ENCODE data around the gene LPIN3.

Gene LPIN3

GRCh38 chr20:41360831-41361756 lies 20.5 kb downstream of the LPIN3 start:
- no peaks in the 10 kb centered on the region for H3K4me1 ChIP-seq (ENCODE audit: low read length)
- H3K9ac ChIP-seq (ENCODE audit: low read length), result no peak overlapping the region
- H3K27ac ChIP-seq (ENCODE audit: low read length), result no peak overlapping the region
- H3K9me3 ChIP-seq (ENCODE audit: insufficient read depth, low read length), result no peaks in the 10 kb centered on the region
- TF ChIP-seq CTCF (IDR thresholded peaks at IDR 0.05; ENCODE audit: low read depth, low read length) (no peak), EZH2phosphoT487 (IDR thresholded peaks at IDR 0.05; ENCODE audit: low read depth) (no peak)
- H3K4me3 ChIP-seq (ENCODE audit: low read length), result no peak overlapping the region
- no peaks in the 10 kb centered on the region for H3K36me3 ChIP-seq (replicated peaks; ENCODE audit: low read depth, low read length)
- H2AFZ ChIP-seq (ENCODE audit: low read depth, low read length), result no peak overlapping the region
- no peaks in the 10 kb centered on the region for H3K79me2 ChIP-seq (ENCODE audit: low read length)
- no peaks in the 10 kb centered on the region for H3K27me3 ChIP-seq (ENCODE audit: low read depth, low read length)
- no peak overlapping the region for H3K4me2 ChIP-seq (ENCODE audit: low read length)
- no peaks in the 10 kb centered on the region for H4K20me1 ChIP-seq (ENCODE audit: insufficient read depth, low read length)

GRCh38 chr20:41361757-41362747 lies 21.4 kb downstream of the LPIN3 start:
- Histone ChIP-seq H2AFZ (ENCODE audit: low read depth, low read length) (no peak overlapping the region), H3K9me3 (ENCODE audit: insufficient read depth, low read length) (no peaks in the 10 kb centered on the region), H3K4me1 (ENCODE audit: low read length) (no peaks in the 10 kb centered on the region), H3K27ac (ENCODE audit: low read length) (no peak overlapping the region), H3K79me2 (ENCODE audit: low read length) (no peaks in the 10 kb centered on the region), H4K20me1 (ENCODE audit: insufficient read depth, low read length) (no peaks in the 10 kb centered on the region), H3K4me3 (ENCODE audit: low read length) (no peak overlapping the region), H3K9ac (ENCODE audit: low read length) (no peak overlapping the region), H3K27me3 (ENCODE audit: low read depth, low read length) (no peaks in the 10 kb centered on the region), H3K36me3 (replicated peaks; ENCODE audit: low read depth, low read length) (no peaks in the 10 kb centered on the region), H3K4me2 (ENCODE audit: low read length) (no peak overlapping the region)
- TF ChIP-seq CTCF (IDR thresholded peaks at IDR 0.05; ENCODE audit: low read depth, low read length) (no peak), EZH2phosphoT487 (IDR thresholded peaks at IDR 0.05; ENCODE audit: low read depth) (no peak)

GRCh38 chr20:41362748-41363140 lies 22.1 kb downstream of the LPIN3 start:
- Histone ChIP-seq H3K79me2 (ENCODE audit: low read length) (no peaks in the 10 kb centered on the region), H3K27ac (ENCODE audit: low read length) (no peak overlapping the region), H4K20me1 (ENCODE audit: insufficient read depth, low read length) (no peaks in the 10 kb centered on the region), H3K27me3 (ENCODE audit: low read depth, low read length) (no peaks in the 10 kb centered on the region), H3K9ac (ENCODE audit: low read length) (no peak overlapping the region), H3K4me2 (ENCODE audit: low read length) (no peak overlapping the region), H3K4me3 (ENCODE audit: low read length) (no peak overlapping the region), H2AFZ (ENCODE audit: low read depth, low read length) (no peak overlapping the region), H3K36me3 (replicated peaks; ENCODE audit: low read depth, low read length) (no peaks in the 10 kb centered on the region), H3K9me3 (ENCODE audit: insufficient read depth, low read length) (no peaks in the 10 kb centered on the region), H3K4me1 (ENCODE audit: low read length) (no peaks in the 10 kb centered on the region)
- TF ChIP-seq CTCF (IDR thresholded peaks at IDR 0.05; ENCODE audit: low read depth, low read length) (no peak), EZH2phosphoT487 (IDR thresholded peaks at IDR 0.05; ENCODE audit: low read depth) (no peak)

- Histone ChIP-seq H2AFZ (ENCODE audit: low read depth, low read length) (no peak overlapping the region), H3K27me3 (ENCODE audit: low read depth, low read length) (no peaks in the 10 kb centered on the region), H4K20me1 (ENCODE audit: insufficient read depth, low read length) (no peaks in the 10 kb centered on the region), H3K36me3 (replicated peaks; ENCODE audit: low read depth, low read length) (no peaks in the 10 kb centered on the region), H3K79me2 (ENCODE audit: low read length) (no peaks in the 10 kb centered on the region), H3K4me1 (ENCODE audit: low read length) (no peaks in the 10 kb centered on the region), H3K4me2 (ENCODE audit: low read length) (no peak overlapping the region), H3K4me3 (ENCODE audit: low read length) (no peak overlapping the region), H3K9ac (ENCODE audit: low read length) (no peak overlapping the region), H3K9me3 (ENCODE audit: insufficient read depth, low read length) (no peaks in the 10 kb centered on the region), H3K27ac (ENCODE audit: low read length) (no peak overlapping the region)
- no peak for TF ChIP-seq EZH2phosphoT487 (IDR thresholded peaks at IDR 0.05; ENCODE audit: low read depth)
- no peak for TF ChIP-seq CTCF (IDR thresholded peaks at IDR 0.05; ENCODE audit: low read depth, low read length)
Measured at GRCh38 chr20:41363601-41364000, 23.0 kb downstream of the LPIN3 start.
